Kidney (tissue), 14 donors: ENCODE data around the gene KIF16B. TPM values are rescaled to one million over a fixed set of nuclear protein-coding genes. Genes with fewer than 3 reads are reported as not detected.

Experiments used
- DNase-seq, 5 donors: peaks; one replicate each; pipeline ENCODE4 v3.0.0-alpha.2; 2013 to 2020
- FAIRE-seq: peaks from 2 replicates; lab custom pipeline; 2012; peaks lifted over from hg19 to GRCh38; lab: Jason Lieb, UNC
- H3K27ac ChIP-seq, 2 donors: one replicate each; pipeline ENCODE4 v1.7.0; 2013; ENCODE audit warnings: low read depth in 2 of 2, low read length in 2 of 2, inconsistent platforms in 1 of 2
- H3K27me3 ChIP-seq: one replicate; pipeline ENCODE4 v1.7.1; 2013; ENCODE audit warnings: low read length, inconsistent platforms; ENCODE audit not compliant: control insufficient read depth, insufficient read depth
- H3K36me3 ChIP-seq, 3 donors: one replicate each; pipeline versions ENCODE4 v1.7.0 to v1.7.1; 2013; ENCODE audit warnings: low read length in 3 of 3, control low read depth in 1 of 3, inconsistent platforms in 1 of 3; ENCODE audit not compliant: insufficient read depth in 3 of 3, control insufficient read depth in 2 of 3
- H3K4me1 ChIP-seq, 3 donors: one replicate each; pipeline versions ENCODE4 v1.7.0 to v1.7.1; 2013; ENCODE audit warnings: low read length in 3 of 3, inconsistent platforms in 1 of 3, low read depth in 1 of 3; ENCODE audit not compliant: control insufficient read depth in 2 of 3, insufficient read depth in 2 of 3
- H3K4me3 ChIP-seq, 3 donors: one replicate each; pipeline versions ENCODE4 v1.7.0 to v1.8.1; 2013; ENCODE audit warnings: low read length in 3 of 3, control low read depth in 1 of 3, inconsistent platforms in 1 of 3
- H3K9ac ChIP-seq, 3 donors: one replicate each; pipeline versions ENCODE4 v1.7.0 to v1.7.1; 2013; ENCODE audit warnings: low read length in 3 of 3, control low read depth in 1 of 3, inconsistent platforms in 1 of 3
- H3K9me3 ChIP-seq, 3 donors: one replicate each; pipeline versions ENCODE4 v1.7.0 to v1.7.1; 2013; ENCODE audit warnings: low read length in 3 of 3, control low read depth in 1 of 3, inconsistent platforms in 1 of 3; ENCODE audit not compliant: control insufficient read depth in 2 of 3, insufficient read depth in 1 of 3
- intact Hi-C: fragments of 100-400 bp; cut with DNase I; formaldehyde crosslinking; loops from one replicate; pipeline ENCODE4 v1.11.1; 2022
- polyA plus RNA-seq: library from polyadenylated mRNA; stranded (reverse); fragments of 350-450 nt; fragmentation: Illumina TruSeq; extraction: RNeasy Lipid Tissue Mini Kit (QIAGEN cat#74804); gene quantifications from one replicate; pipeline ENCODE4 v1.2.3, GENCODE V29; 2014; ENCODE audit warnings: low read depth, low replicate concordance; ENCODE audit not compliant: insufficient read depth
- total RNA-seq: library from RNA; stranded (reverse); fragmentation: NEBNext Ultra II Directional; extraction: Animal tissue kit (Norgen Biotek cat#: 25700); gene quantifications from one replicate; pipeline ENCODE4 v1.2.1, GENCODE V29; 2021
- TF ChIP-seq, protein P1 (sequence below): IDR thresholded peaks from 3 replicates; pipeline ENCODE4 v1.5.1; 2012; ENCODE audit warnings: mild to moderate bottlenecking, moderate library complexity, borderline replicate concordance; ENCODE audit not compliant: insufficient read depth; ENCODE audit errors: extremely low read depth
- donor health status: control.
- donor health status: control.
- donor health status: control.
- donor health status: control.
- donor health status: control.
- donor health status: DM: yes; HTN: yes; CAD: no.
- donor health status: Normal renal cell carcinoma (clear cell type).

The KIF16B gene
- total and polyA plus RNA-seq, 2 donors from 2014 or later: 15.0 to 19.7 TPM

DNA sequence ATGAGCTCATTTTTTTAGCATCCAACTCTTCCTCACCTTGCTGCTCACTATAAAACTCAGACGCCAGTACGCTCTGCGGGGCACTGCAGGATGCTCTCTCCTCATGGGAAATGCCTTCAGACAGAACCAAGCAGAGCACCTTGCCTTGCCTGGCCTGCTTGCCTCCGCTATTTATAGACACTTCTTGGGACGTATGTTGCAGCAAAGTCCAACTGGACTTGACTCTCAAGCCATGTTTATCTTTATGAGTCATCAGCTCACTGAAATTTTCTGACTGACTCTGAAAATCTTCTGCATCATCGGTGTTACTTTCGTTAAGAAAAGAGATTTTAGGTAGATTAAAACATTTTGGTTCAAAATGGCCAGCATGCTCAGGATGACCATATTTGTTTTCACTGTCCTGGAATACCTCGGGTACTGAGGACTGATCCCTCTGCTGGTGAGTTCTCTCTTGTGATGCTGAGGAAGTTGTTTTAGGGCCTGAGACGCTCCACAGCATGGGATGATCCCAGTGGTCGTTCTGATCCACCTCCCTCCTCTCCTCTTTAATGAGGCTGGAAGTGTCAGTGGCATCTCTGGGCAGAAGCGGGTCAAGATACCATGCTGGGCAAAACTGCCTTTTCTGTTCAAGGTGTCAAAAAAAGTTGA is 204.5 kb downstream of the KIF16B start:
- no peak for FAIRE-seq
- no peak for DNase-seq
- intact Hi-C loops: no loop called here

DNA sequence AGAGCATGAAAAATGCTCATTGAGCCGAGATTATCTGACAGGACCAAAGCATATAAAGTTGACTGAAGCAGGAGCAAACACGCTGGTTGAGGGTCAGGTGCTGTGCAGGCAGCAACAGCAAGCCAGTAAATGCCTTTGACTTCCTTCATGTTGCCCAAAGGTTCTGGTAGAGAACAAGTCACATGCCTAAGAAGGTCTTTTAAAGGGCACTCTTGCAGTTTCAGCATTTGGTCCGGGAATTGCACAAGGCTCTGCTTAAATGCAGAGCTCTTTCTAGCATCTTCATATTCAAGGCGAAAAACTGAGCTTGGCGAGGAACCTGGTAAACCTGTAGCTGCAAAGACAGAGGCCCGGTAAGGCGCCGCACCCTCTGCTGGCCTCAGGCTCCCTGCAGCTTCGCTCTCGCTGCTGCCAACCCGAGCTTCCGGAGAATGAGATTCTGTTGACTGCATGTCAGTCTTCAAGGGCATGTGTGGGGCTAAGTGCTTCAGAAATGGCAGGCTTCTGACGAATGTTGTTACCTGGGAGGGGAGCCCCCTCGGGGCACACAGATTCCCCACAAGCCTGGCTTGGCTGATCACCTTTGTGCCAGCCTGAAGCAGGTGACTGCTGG is 205.2 kb downstream of the KIF16B start:
- FAIRE-seq (no peak), DNase-seq (no peak)
- TF ChIP-seq, protein P1, sequence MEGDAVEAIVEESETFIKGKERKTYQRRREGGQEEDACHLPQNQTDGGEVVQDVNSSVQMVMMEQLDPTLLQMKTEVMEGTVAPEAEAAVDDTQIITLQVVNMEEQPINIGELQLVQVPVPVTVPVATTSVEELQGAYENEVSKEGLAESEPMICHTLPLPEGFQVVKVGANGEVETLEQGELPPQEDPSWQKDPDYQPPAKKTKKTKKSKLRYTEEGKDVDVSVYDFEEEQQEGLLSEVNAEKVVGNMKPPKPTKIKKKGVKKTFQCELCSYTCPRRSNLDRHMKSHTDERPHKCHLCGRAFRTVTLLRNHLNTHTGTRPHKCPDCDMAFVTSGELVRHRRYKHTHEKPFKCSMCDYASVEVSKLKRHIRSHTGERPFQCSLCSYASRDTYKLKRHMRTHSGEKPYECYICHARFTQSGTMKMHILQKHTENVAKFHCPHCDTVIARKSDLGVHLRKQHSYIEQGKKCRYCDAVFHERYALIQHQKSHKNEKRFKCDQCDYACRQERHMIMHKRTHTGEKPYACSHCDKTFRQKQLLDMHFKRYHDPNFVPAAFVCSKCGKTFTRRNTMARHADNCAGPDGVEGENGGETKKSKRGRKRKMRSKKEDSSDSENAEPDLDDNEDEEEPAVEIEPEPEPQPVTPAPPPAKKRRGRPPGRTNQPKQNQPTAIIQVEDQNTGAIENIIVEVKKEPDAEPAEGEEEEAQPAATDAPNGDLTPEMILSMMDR: no peak
- intact Hi-C loops: no loop called here
- Histone ChIP-seq H3K4me3 (no peak overlapping the region), H3K9ac (no peak overlapping the region), H3K27ac (peak overlapping the region in 1 of 2 donors; percentile 34), H3K9me3 (no peaks in the 10 kb centered on the region), H3K36me3 (peaks cover 2 to 28% (median 8%) of the 10 kb centered on the region in 3 donors), H3K4me1 (no peaks in the 10 kb centered on the region), H3K27me3 (no peaks in the 10 kb centered on the region)

More for the DNA sequence above, 204.5 kb downstream of the KIF16B start:
- Histone ChIP-seq H3K27ac (no peak overlapping the region), H3K36me3 (peaks cover 2 to 28% (median 8%) of the 10 kb centered on the region in 3 donors), H3K9ac (no peak overlapping the region), H3K4me3 (no peak overlapping the region), H3K27me3 (no peaks in the 10 kb centered on the region), H3K9me3 (no peaks in the 10 kb centered on the region), H3K4me1 (no peaks in the 10 kb centered on the region)
- TF ChIP-seq, protein P1: no peak

DNA sequence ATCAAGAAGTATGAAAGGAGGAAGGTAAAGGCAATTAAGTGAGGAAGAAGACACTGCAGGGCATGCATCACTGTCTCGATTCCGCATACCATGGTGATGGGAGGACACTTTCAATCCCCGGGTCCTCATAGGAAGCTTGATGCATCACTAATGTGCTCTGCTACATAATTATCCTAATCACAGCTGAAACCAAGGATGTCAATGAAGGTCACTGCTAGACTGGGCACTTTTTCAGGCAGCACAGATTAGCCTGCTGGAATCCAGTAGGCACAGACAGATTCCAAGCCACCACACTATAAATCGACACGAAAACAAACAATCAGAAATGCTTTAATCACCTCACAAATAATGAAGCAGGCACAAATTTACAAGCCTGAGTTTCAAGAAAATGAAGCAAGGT is 206.7 kb downstream of the KIF16B start:
- no peak overlapping the region for H3K9ac ChIP-seq
- no peak for DNase-seq
- no peak overlapping the region for H3K27ac ChIP-seq
- no peaks in the 10 kb centered on the region for H3K9me3 ChIP-seq
- no peaks in the 10 kb centered on the region for H3K27me3 ChIP-seq
- no peak for FAIRE-seq
- intact Hi-C loops: no loop called here
- H3K4me1 ChIP-seq: no peaks in the 10 kb centered on the region
- TF ChIP-seq, protein P1: no peak
- no peak overlapping the region for H3K4me3 ChIP-seq
- peaks cover 2 to 25% (median 6%) of the 10 kb centered on the region in 3 donors for H3K36me3 ChIP-seq
